ENCODE data around the gene TBC1D13.
"Not testable (repeated sequence)": the region's sequence is repeated elsewhere in the genome, so short reads cannot be mapped to it uniquely, and the experiment has no call there.

The TBC1D13 gene

GRCh38 chr9:128847803-128848202 is 60.8 kb downstream of the TBC1D13 start:
- DNase-seq (ENCODE audit: low read depth), result no peak

GRCh38 chr9:128851024-128851423 is 64.0 kb downstream of the TBC1D13 start:
- DNase-seq (ENCODE audit: low read depth), result not testable (repeated sequence)

GRCh38 chr9:128851779-128852600 is 64.9 kb downstream of the TBC1D13 start:
- DNase-seq (ENCODE audit: low read depth), result not testable (repeated sequence)

GRCh38 chr9:128852646-128853045 is 65.6 kb downstream of the TBC1D13 start:
- not testable (repeated sequence) for DNase-seq (ENCODE audit: low read depth)

- DNase-seq (ENCODE audit: low read depth), result not testable (repeated sequence)
These were observed 67.4 kb downstream of the TBC1D13 start for GRCh38 chr9:128854454-128854853.

GRCh38 chr9:128858476-128858875 is 71.4 kb downstream of the TBC1D13 start:
- DNase-seq (ENCODE audit: low read depth), result not testable (repeated sequence)
